Peyer's patch (tissue), 4 donors: ENCODE measurements around the gene GPC5. TPM values are rescaled to one million over a fixed set of nuclear protein-coding genes. Genes with fewer than 3 reads are reported as not detected.

Experiments
- DNase-seq, 3 donors: peaks; one replicate each; pipeline ENCODE4 v3.0.0-alpha.2; 2017 to 2019
- H3K27ac ChIP-seq, 4 donors: fragments of 200-600 bp; sonication (generic); one replicate each; pipeline ENCODE4 v1.5.1; 2016 to 2019
- H3K27me3 ChIP-seq, 2 donors: fragments of 200-600 bp; sonication (generic); one replicate each; pipeline ENCODE4 v1.5.1; 2019
- H3K36me3 ChIP-seq, 3 donors: fragments of 200-600 bp; sonication (generic); one replicate each; pipeline ENCODE4 v1.5.1; 2016 to 2019
- H3K4me1 ChIP-seq, 4 donors: fragments of 200-600 bp; sonication (generic); one replicate each; pipeline ENCODE4 v1.5.1; 2016 to 2019
- H3K4me3 ChIP-seq, 4 donors: fragments of 200-600 bp; sonication (generic); 1 replicate in 3 of 4; 2 replicates in 1 of 4; pipeline ENCODE4 v1.5.1; 2016 to 2019; ENCODE audit warnings: mild to moderate bottlenecking in 1 of 4
- H3K9me3 ChIP-seq, 4 donors: fragments of 200-600 bp; sonication (generic); one replicate each; pipeline ENCODE4 v1.5.1; 2016 to 2019; ENCODE audit warnings: mild to moderate bottlenecking in 1 of 4
- CTCF ChIP-seq, 6 experiments: fragments of 450-650 bp in 4 of 6; fragments of 200-600 bp in 2 of 6; sonication (generic) in 1 of 6; IDR thresholded peaks; one replicate each; pipeline ENCODE4 v1.5.1; 2017 to 2019; ENCODE audit warnings: antibody characterized with exemption in 6 of 6, mild to moderate bottlenecking in 3 of 6, moderate library complexity in 1 of 6
- POLR2A ChIP-seq, 2 donors: fragments of 450-650 bp; IDR thresholded peaks; one replicate each; pipeline ENCODE4 v1.5.1; 2017; ENCODE audit warnings: antibody characterized with exemption in 2 of 2, mild to moderate bottlenecking in 2 of 2, moderate library complexity in 2 of 2
- total RNA-seq, 4 donors: library from RNA; depleted of rRNA; stranded (reverse); fragments of >200 nt; gene quantifications; one replicate each; pipeline ENCODE4 v1.1.0, GENCODE V29; 2016

The GPC5 gene
- total RNA-seq, 4 donors from 2014 or later: 4.1 TPM; not detected in 3

- Histone ChIP-seq H3K27ac (no peak overlapping the region), H3K4me1 (no peaks in the 10 kb centered on the region), H3K27me3 (no peaks in the 10 kb centered on the region), H3K36me3 (no peaks in the 10 kb centered on the region), H3K9me3 (no peaks in the 10 kb centered on the region), H3K4me3 (no peak overlapping the region)
- TF ChIP-seq CTCF (IDR thresholded peaks at IDR 0.05): no peak
- TF ChIP-seq POLR2A (IDR thresholded peaks at IDR 0.05): no peak
- no peak for DNase-seq
Measured at GRCh38 chr13:92781965-92782690, 1383.7 kb downstream of the GPC5 start.

- no peak for DNase-seq
Measured at GRCh38 chr13:92802776-92803175, 1404.4 kb downstream of the GPC5 start.

GRCh38 chr13:92804346-92804745 lies 1405.9 kb downstream of the GPC5 start:
- no peak overlapping the region for H3K4me3 ChIP-seq
- H3K36me3 ChIP-seq: no peaks in the 10 kb centered on the region
- no peaks in the 10 kb centered on the region for H3K4me1 ChIP-seq
- H3K9me3 ChIP-seq: no peaks in the 10 kb centered on the region
- no peak for DNase-seq
- no peak for TF ChIP-seq CTCF (IDR thresholded peaks at IDR 0.05)
- no peak for TF ChIP-seq POLR2A (IDR thresholded peaks at IDR 0.05)
- no peaks in the 10 kb centered on the region for H3K27me3 ChIP-seq
- H3K27ac ChIP-seq: no peak overlapping the region

More at GRCh38 chr13:92802776-92803175, 1404.4 kb downstream of the GPC5 start:
- Histone ChIP-seq H3K36me3 (no peaks in the 10 kb centered on the region), H3K27me3 (no peaks in the 10 kb centered on the region), H3K9me3 (no peaks in the 10 kb centered on the region), H3K4me1 (no peaks in the 10 kb centered on the region), H3K4me3 (no peak overlapping the region), H3K27ac (no peak overlapping the region)
- TF ChIP-seq POLR2A (IDR thresholded peaks at IDR 0.05) (no peak), CTCF (IDR thresholded peaks at IDR 0.05) (no peak)

GRCh38 chr13:92804926-92805325 lies 1406.5 kb downstream of the GPC5 start:
- TF ChIP-seq POLR2A (IDR thresholded peaks at IDR 0.05) (no peak), CTCF (IDR thresholded peaks at IDR 0.05) (no peak)

GRCh38 chr13:92805766-92806165 lies 1407.3 kb downstream of the GPC5 start:
- Histone ChIP-seq H3K27me3 (no peaks in the 10 kb centered on the region), H3K36me3 (no peaks in the 10 kb centered on the region), H3K9me3 (no peaks in the 10 kb centered on the region), H3K4me1 (no peaks in the 10 kb centered on the region), H3K27ac (peak overlapping the region in 2 of 4 donors; percentile 12 to 41), H3K4me3 (peak overlapping the region in 3 of 4 donors; percentile 19 to 45 (median 43))
- TF ChIP-seq CTCF (IDR thresholded peaks at IDR 0.05) (no peak), POLR2A (IDR thresholded peaks at IDR 0.05) (no peak)
- no peak for DNase-seq

More at GRCh38 chr13:92804926-92805325, 1406.5 kb downstream of the GPC5 start:
- Histone ChIP-seq H3K4me1 (no peaks in the 10 kb centered on the region), H3K27me3 (no peaks in the 10 kb centered on the region), H3K9me3 (no peaks in the 10 kb centered on the region), H3K4me3 (no peak overlapping the region), H3K36me3 (no peaks in the 10 kb centered on the region), H3K27ac (no peak overlapping the region)
- no peak for DNase-seq
